H9 (cell line): Measurements from ENCODE around the gene ITSN1. TPM values are rescaled to one million over a fixed set of nuclear protein-coding genes. Genes with fewer than 3 reads are reported as not detected.
A peak's percentile ranks its signal among the peaks of the same experiment; 100 is the strongest.

ENCODE experiments used
- DNase-seq: peaks from one replicate; pipeline ENCODE4 v3.0.0-alpha.2; 2017
- H2AFZ ChIP-seq: one replicate; pipeline ENCODE4 v1.6.1; 2013; ENCODE audit warnings: mild to moderate bottlenecking, low read length, control low read depth, moderate library complexity
- H2AK5ac ChIP-seq: 2 replicates; pipeline ENCODE4 v1.6.1; 2013; ENCODE audit warnings: low read length, control low read depth, mixed read lengths; ENCODE audit not compliant: insufficient read length
- H2BK120ac ChIP-seq: one replicate; pipeline ENCODE4 v1.6.1; 2013; ENCODE audit warnings: low read depth, mild to moderate bottlenecking, low read length, control low read depth, inconsistent platforms; ENCODE audit not compliant: poor library complexity, severe bottlenecking
- H2BK12ac ChIP-seq: 2 replicates; pipeline ENCODE4 v1.6.1; 2013; ENCODE audit warnings: low read length, control low read depth, mixed read lengths, low read depth; ENCODE audit not compliant: insufficient read length
- H2BK15ac ChIP-seq: 2 replicates; pipeline ENCODE4 v1.6.1; 2013; ENCODE audit warnings: low read depth, low read length, control low read depth
- H2BK20ac ChIP-seq: one replicate; pipeline ENCODE4 v1.6.1; 2013; ENCODE audit warnings: low read depth, mild to moderate bottlenecking, low read length, control low read depth, inconsistent platforms; ENCODE audit not compliant: poor library complexity, severe bottlenecking
- H2BK5ac ChIP-seq: 2 replicates; pipeline ENCODE4 v1.6.1; 2013; ENCODE audit warnings: low read length, control low read depth, mixed read lengths; ENCODE audit not compliant: insufficient read length
- H3K14ac ChIP-seq: 2 replicates; pipeline ENCODE4 v1.6.1; 2013; ENCODE audit warnings: low read length, control low read depth; ENCODE audit not compliant: insufficient read depth
- H3K18ac ChIP-seq: 2 replicates; pipeline ENCODE4 v1.6.1; 2013; ENCODE audit warnings: low read depth, mild to moderate bottlenecking, mixed read lengths, low read length, control low read depth; ENCODE audit not compliant: insufficient read length
- H3K23ac ChIP-seq: 2 replicates; pipeline ENCODE4 v1.6.1; 2013; ENCODE audit warnings: low read length, control low read depth, mixed read lengths, low read depth; ENCODE audit not compliant: insufficient read length
- H3K23me2 ChIP-seq: 2 replicates; pipeline ENCODE4 v1.6.1; 2013; ENCODE audit warnings: low read depth, mild to moderate bottlenecking, mixed read lengths, low read length, control low read depth; ENCODE audit not compliant: insufficient read length, poor library complexity, severe bottlenecking
- H3K27ac ChIP-seq: 2 replicates; pipeline ENCODE4 v1.5.1; 2013; ENCODE audit warnings: low read length, control low read depth, mixed read lengths, low read depth; ENCODE audit not compliant: insufficient read length
- H3K27me3 ChIP-seq: 2 replicates; pipeline ENCODE4 v1.6.1; 2013; ENCODE audit warnings: low read length, control low read depth, inconsistent platforms; ENCODE audit not compliant: insufficient read depth
- H3K4ac ChIP-seq: 2 replicates; pipeline ENCODE4 v1.6.1; 2013; ENCODE audit warnings: low read depth, mild to moderate bottlenecking, control low read depth, inconsistent platforms, low read length, moderate library complexity
- H3K4me1 ChIP-seq: 2 replicates; pipeline ENCODE4 v1.6.1; 2013; ENCODE audit warnings: low read length, control low read depth, inconsistent platforms; ENCODE audit not compliant: insufficient read depth
- H3K4me2 ChIP-seq: 2 replicates; pipeline ENCODE4 v1.6.1; 2013; ENCODE audit warnings: low read length, control low read depth, mixed read lengths; ENCODE audit not compliant: insufficient read length, insufficient read depth
- H3K56ac ChIP-seq: 2 replicates; pipeline ENCODE4 v1.6.1; 2013; ENCODE audit warnings: low read depth, mild to moderate bottlenecking, mixed read lengths, low read length, control low read depth; ENCODE audit not compliant: insufficient read length
- H3K79me1 ChIP-seq: 2 replicates; pipeline ENCODE4 v1.6.1; 2013; ENCODE audit warnings: low read depth, mild to moderate bottlenecking, moderate library complexity, low read length, control low read depth, inconsistent platforms; ENCODE audit not compliant: insufficient read depth, poor library complexity, severe bottlenecking
- H3K79me2 ChIP-seq: 2 replicates; pipeline ENCODE4 v1.6.1; 2013; ENCODE audit warnings: low read length, control low read depth, inconsistent platforms; ENCODE audit not compliant: insufficient read depth
- H3K9ac ChIP-seq: 2 replicates; pipeline ENCODE4 v1.6.1; 2013; ENCODE audit warnings: low read length, control low read depth, mixed read lengths; ENCODE audit not compliant: insufficient read length; ENCODE audit errors: extremely low read depth
- H3K9me3 ChIP-seq: one replicate; pipeline ENCODE4 v1.6.1; 2013; ENCODE audit warnings: low read depth, low read length, inconsistent platforms; ENCODE audit not compliant: control insufficient read depth
- H3T11ph ChIP-seq: one replicate; pipeline ENCODE4 v1.6.1; 2013; ENCODE audit warnings: mild to moderate bottlenecking, low read length, control low read depth, inconsistent platforms
- H4K20me1 ChIP-seq: one replicate; pipeline ENCODE4 v1.6.1; 2013; ENCODE audit not compliant: control insufficient read depth, insufficient read length, insufficient read depth
- H4K5ac ChIP-seq: 2 replicates; pipeline ENCODE4 v1.6.1; 2013; ENCODE audit warnings: low read depth, mild to moderate bottlenecking, mixed read lengths, low read length, control low read depth; ENCODE audit not compliant: insufficient read length
- H4K8ac ChIP-seq: replicated peaks from 2 replicates; pipeline ENCODE4 v1.6.1; 2013; ENCODE audit warnings: low read length, control low read depth, mixed read lengths, low read depth; ENCODE audit not compliant: insufficient read length
- H4K91ac ChIP-seq: 2 replicates; pipeline ENCODE4 v1.6.1; 2013; ENCODE audit warnings: low read depth, mild to moderate bottlenecking, moderate library complexity, mixed read lengths, low read length, control low read depth; ENCODE audit not compliant: insufficient read length
- H3K27ac Mint-ChIP-seq, 3 experiments: 2 replicates in 2 of 3; 3 replicates in 1 of 3; pipeline ENCODE4 v1.8.0; 2020 to 2021; ENCODE audit warnings: mixed read lengths in 3 of 3, mild to moderate bottlenecking in 1 of 3, moderate library complexity in 1 of 3
- H3K27me3 Mint-ChIP-seq: 2 replicates; pipeline ENCODE4 v1.8.0; 2021; ENCODE audit warnings: low read depth, mild to moderate bottlenecking, moderate library complexity, mixed read lengths
- H3K36me3 Mint-ChIP-seq, 3 experiments: 2 replicates in 2 of 3; 3 replicates in 1 of 3; pipeline ENCODE4 v1.8.0; 2020 to 2021; ENCODE audit warnings: low read depth in 3 of 3, mixed read lengths in 3 of 3; ENCODE audit not compliant: insufficient read depth in 1 of 3
- H3K4me1 Mint-ChIP-seq, 2 experiments: 2 replicates each; pipeline ENCODE4 v1.8.0; 2020; ENCODE audit warnings: mixed read lengths in 2 of 2
- H3K4me3 Mint-ChIP-seq, 2 experiments: 2 replicates in 1 of 2; 3 replicates in 1 of 2; pipeline ENCODE4 v1.8.0; 2020 to 2021; ENCODE audit warnings: mild to moderate bottlenecking in 2 of 2, mixed read lengths in 2 of 2, moderate library complexity in 1 of 2
- H3K9me3 Mint-ChIP-seq, 2 experiments: 2 replicates in 1 of 2; 3 replicates in 1 of 2; pipeline ENCODE4 v1.8.0; 2020; ENCODE audit warnings: mild to moderate bottlenecking in 2 of 2, mixed read lengths in 2 of 2, moderate library complexity in 1 of 2
- WGBS: extraction: QIAGEN DNeasy Blood & Tissue Kit; methylation state at CpG from one replicate; pipeline ENCODE4 v1.1.7; 2013; ENCODE audit warnings: missing lambda C conversion rate, low lambda C conversion rate, mixed read lengths; ENCODE audit not compliant: insufficient read length; ENCODE audit errors: extremely low coverage; 5-methylcytosine and 5-hydroxymethylcytosine counted together
- total RNA-seq: library from RNA; stranded (reverse); gene quantifications from 2 replicates; pipeline ENCODE4 v1.2.1, GENCODE V29; 2021
- TF ChIP-seq, protein P1 (sequence below): fragments of 200-600 bp; sonication (generic); conservative IDR thresholded peaks from 3 replicates; pipeline ENCODE4 v1.8.0; 2021; ENCODE audit warnings: antibody characterized with exemption, mild to moderate bottlenecking

Gene ITSN1
- total RNA-seq, 1 experiment from 2014 or later, result 94.2 TPM

DNA sequence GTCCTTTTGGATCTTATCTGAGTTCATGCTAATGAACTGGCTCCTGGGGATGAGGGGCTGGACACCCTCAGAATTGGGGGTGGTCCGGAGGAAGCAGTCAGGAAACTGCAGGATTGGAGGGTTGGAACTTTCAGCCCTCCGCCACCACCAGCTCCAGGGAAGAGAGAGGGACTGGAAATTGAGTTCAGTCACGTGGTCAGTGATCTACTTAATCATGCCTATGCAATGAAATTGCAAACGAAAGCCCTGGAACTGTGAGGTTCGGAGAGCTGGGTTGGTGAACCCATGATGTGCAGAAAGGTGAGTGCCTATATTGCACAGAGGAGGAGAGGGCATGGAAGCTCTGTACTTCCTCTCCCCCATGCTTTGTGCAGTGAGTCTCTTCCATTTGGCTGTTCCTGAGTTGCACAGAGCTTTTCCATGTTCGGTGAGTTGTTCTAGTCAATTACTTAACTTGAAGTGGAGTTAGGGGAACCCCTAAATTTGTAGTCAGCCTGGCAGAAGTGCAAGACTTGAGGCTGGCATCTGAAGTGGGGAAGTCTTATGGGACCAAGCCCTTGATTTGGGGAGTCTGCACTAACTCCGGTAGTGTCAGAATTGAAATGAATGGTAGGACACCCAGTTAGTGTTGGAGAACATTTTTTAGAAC lies 16.7 kb downstream of the ITSN1 start:
- Histone ChIP-seq H3K23ac (no peak overlapping the region), H3K27me3 (no peaks in the 10 kb centered on the region), H3K27ac (no peak overlapping the region), H3K56ac (no peak overlapping the region), H2BK5ac (no peak overlapping the region), H4K91ac (no peak overlapping the region), H2AK5ac (no peak overlapping the region), H4K20me1 (no peaks in the 10 kb centered on the region), H3K4me1 (peaks cover 5% of the 10 kb centered on the region; the same call in 1 of the 2 replicates), H3K4ac (no peak overlapping the region), H2BK15ac (no peak overlapping the region), H4K8ac (no peak overlapping the region), H3K4me2 (no peak overlapping the region), H3K79me2 (peaks cover 42% of the 10 kb centered on the region), H3T11ph (no peak overlapping the region), H3K79me1 (peaks cover 1% of the 10 kb centered on the region), H4K5ac (no peak overlapping the region), H3K9ac (no peak overlapping the region), H2BK12ac (no peak overlapping the region), H3K14ac (no peak overlapping the region; the same call in 1 of the 2 replicates), H2BK120ac (no peak overlapping the region), H2BK20ac (no peak overlapping the region), H3K23me2 (no peaks in the 10 kb centered on the region), H3K18ac (no peak overlapping the region), H2AFZ (no peak overlapping the region), H3K9me3 (no peaks in the 10 kb centered on the region)
- TF ChIP-seq, protein P1, sequence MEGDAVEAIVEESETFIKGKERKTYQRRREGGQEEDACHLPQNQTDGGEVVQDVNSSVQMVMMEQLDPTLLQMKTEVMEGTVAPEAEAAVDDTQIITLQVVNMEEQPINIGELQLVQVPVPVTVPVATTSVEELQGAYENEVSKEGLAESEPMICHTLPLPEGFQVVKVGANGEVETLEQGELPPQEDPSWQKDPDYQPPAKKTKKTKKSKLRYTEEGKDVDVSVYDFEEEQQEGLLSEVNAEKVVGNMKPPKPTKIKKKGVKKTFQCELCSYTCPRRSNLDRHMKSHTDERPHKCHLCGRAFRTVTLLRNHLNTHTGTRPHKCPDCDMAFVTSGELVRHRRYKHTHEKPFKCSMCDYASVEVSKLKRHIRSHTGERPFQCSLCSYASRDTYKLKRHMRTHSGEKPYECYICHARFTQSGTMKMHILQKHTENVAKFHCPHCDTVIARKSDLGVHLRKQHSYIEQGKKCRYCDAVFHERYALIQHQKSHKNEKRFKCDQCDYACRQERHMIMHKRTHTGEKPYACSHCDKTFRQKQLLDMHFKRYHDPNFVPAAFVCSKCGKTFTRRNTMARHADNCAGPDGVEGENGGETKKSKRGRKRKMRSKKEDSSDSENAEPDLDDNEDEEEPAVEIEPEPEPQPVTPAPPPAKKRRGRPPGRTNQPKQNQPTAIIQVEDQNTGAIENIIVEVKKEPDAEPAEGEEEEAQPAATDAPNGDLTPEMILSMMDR, result no peak
- Mint-ChIP-seq H3K27me3 (no peaks in the 10 kb centered on the region), H3K9me3 (no peaks in the 10 kb centered on the region), H3K27ac (peak overlapping the region; percentile 23 to 74 (median 56); a peak in 5 of 7 replicates), H3K36me3 (peaks cover 2 to 25% (median 8%) of the 10 kb centered on the region in 3 experiments; a peak in 6 of 7 replicates), H3K4me1 (peaks cover 43 to 55% of the 10 kb centered on the region in 2 experiments), H3K4me3 (peak overlapping the region in 1 of 2 experiments; percentile 3; a peak in 2 of 5 replicates)
- no CpG with 5 or more reads among the region's 7 CpGs for WGBS
- DNase-seq, result no peak
